ENCODE measurements around the gene TTBK1.

TTBK1 gene

GRCh38 chr6:43203029-43203717, 40.1 kb upstream of the TTBK1 start:
- DNase-seq (ENCODE audit: low read depth): no peak
- TF ChIP-seq, protein P1, sequence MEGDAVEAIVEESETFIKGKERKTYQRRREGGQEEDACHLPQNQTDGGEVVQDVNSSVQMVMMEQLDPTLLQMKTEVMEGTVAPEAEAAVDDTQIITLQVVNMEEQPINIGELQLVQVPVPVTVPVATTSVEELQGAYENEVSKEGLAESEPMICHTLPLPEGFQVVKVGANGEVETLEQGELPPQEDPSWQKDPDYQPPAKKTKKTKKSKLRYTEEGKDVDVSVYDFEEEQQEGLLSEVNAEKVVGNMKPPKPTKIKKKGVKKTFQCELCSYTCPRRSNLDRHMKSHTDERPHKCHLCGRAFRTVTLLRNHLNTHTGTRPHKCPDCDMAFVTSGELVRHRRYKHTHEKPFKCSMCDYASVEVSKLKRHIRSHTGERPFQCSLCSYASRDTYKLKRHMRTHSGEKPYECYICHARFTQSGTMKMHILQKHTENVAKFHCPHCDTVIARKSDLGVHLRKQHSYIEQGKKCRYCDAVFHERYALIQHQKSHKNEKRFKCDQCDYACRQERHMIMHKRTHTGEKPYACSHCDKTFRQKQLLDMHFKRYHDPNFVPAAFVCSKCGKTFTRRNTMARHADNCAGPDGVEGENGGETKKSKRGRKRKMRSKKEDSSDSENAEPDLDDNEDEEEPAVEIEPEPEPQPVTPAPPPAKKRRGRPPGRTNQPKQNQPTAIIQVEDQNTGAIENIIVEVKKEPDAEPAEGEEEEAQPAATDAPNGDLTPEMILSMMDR (conservative IDR thresholded peaks at IDR 0.05; ENCODE audit: low read depth, low read length): no peak
- no peak overlapping the region for H3K4me3 ChIP-seq (ENCODE audit: low read length)

DNA sequence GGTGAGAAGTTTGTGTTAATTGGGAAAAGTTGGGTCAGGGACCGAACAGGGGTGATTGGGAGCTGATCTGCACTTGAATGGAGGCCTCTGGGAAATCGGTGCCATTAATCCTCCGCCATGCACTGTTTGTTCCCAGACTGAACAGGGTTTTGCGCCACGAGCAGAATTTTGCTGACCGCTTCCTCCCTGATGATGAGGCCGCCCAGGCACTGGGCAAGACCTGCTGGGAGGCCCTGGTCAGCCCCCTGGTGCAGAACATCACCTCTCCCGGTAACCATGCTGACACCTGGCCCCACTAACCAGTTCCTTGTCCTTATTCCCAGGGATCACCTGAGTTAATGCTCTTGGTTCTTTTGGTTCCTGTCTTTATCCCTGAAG, 39.6 kb upstream of the TTBK1 start:
- H3K4me3 ChIP-seq (ENCODE audit: low read length): no peak overlapping the region
- TF ChIP-seq, protein P1 (conservative IDR thresholded peaks at IDR 0.05; ENCODE audit: low read depth, low read length): no peak
- DNase-seq (ENCODE audit: low read depth): no peak

- DNase-seq (ENCODE audit: low read depth): no peak
- TF ChIP-seq, protein P1 (conservative IDR thresholded peaks at IDR 0.05; ENCODE audit: low read depth, low read length): no peak
These were observed 38.8 kb upstream of the TTBK1 start for GRCh38 chr6:43204271-43205105.

DNA sequence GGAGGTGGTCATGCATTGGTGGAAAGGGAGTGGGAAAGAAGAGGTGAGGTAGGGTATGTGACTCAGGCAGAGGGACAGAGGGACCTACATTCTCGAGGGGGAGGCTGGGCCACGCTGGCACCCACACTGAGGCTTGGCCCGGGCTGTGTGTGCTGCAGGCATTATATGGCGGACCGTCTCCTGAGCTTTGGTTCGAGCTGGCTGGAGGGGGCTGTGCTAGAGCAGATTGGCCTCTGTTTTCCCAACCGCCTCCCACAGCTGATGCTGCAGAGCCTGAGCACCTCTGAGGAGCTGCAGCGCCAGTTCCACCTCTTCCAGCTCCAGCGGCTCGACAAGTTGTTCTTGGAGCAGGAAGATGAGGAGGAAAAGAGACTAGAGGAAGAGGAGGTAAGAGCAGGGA, 37.4 kb upstream of the TTBK1 start:
- no peak overlapping the region for H3K4me3 ChIP-seq (ENCODE audit: low read length)
- no peak for DNase-seq (ENCODE audit: low read depth)
- TF ChIP-seq, protein P1 (conservative IDR thresholded peaks at IDR 0.05; ENCODE audit: low read depth, low read length): no peak

More at GRCh38 chr6:43204271-43205105, 38.8 kb upstream of the TTBK1 start:
- no peak overlapping the region for H3K4me3 ChIP-seq (ENCODE audit: low read length)

DNA sequence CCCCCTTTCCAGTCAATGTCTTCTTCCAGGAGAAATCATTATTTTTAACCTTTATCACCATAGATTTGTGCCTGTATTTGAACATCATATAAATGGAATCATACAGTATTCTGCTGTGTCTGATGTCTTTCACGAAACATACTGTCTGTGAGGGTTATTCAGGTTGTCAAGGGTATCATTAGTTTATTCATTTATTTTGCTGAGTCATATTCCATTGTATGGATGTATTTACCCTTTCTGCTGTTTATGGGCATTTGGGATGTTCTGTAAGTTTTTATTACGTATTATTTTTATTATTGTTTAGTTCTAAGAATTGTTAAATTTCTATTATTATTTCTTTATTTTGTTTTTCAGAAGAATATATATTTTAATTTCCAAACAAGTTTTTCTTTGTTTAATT, 36.0 kb upstream of the TTBK1 start:
- TF ChIP-seq, protein P1 (conservative IDR thresholded peaks at IDR 0.05; ENCODE audit: low read depth, low read length): no peak
- no peak overlapping the region for H3K4me3 ChIP-seq (ENCODE audit: low read length)
- no peak for DNase-seq (ENCODE audit: low read depth)

GRCh38 chr6:43211955-43212354, 31.3 kb upstream of the TTBK1 start:
- H3K4me3 ChIP-seq (ENCODE audit: low read length): no peak overlapping the region
- TF ChIP-seq, protein P1 (conservative IDR thresholded peaks at IDR 0.05; ENCODE audit: low read depth, low read length): peak; percentile 21
- DNase-seq (ENCODE audit: low read depth): no peak

Measured in retinal pigment epithelial cell (primary cell).